HepG2 (cell line): ENCODE results near the gene MUC15. TPM values are rescaled to one million over a fixed set of nuclear protein-coding genes. Genes with fewer than 3 reads are reported as not detected.

Source experiments
- ATAC-seq: fragments of 200-7000 bp; cut with Tn5 transposase; 3 replicates; pipeline ENCODE4 v1.9.1; 2020; ENCODE audit warnings: mild to moderate bottlenecking, moderate library complexity
- BruUV-seq: library from RNA; stranded (reverse); fragments of 400-500 nt; replicated peaks from 2 replicates; lab custom pipeline; 2021; lab: Mats Ljungman, UMichigan
- CTCF ChIA-PET: fragments of 300-600 bp; formaldehyde crosslinking; extraction: SDS; loops from one replicate; lab custom pipeline; 2021; ENCODE audit warnings: low total read pairs, inconsistent platforms, low intra/inter-chr PET ratio; lab: Yijun Ruan, JAX
- POLR2A ChIA-PET: fragments of 350-600 bp; sonication (Branson Sonifier 250); formaldehyde crosslinking; loops from one replicate; lab custom pipeline; 2020; ENCODE audit warnings: antibody characterized with exemption, inconsistent platforms; lab: Yijun Ruan, JAX
- DNase-seq: peaks from one replicate; pipeline ENCODE4 v3.0.0-alpha.2; 2015; ENCODE audit warnings: low spot score
- FAIRE-seq: peaks from 3 replicates; lab custom pipeline; 2011; peaks lifted over from hg19 to GRCh38; lab: Jason Lieb, UNC
- H2AFZ ChIP-seq: one replicate; pipeline ENCODE4 v1.6.1; 2011; ENCODE audit warnings: low read length, inconsistent platforms
- H3K27ac ChIP-seq: fragments of 300-600 bp; 3 replicates; pipeline ENCODE4 v1.8.0; 2011; ENCODE audit warnings: mixed run types, mild to moderate bottlenecking, mixed read lengths, low read length, inconsistent platforms; ENCODE audit not compliant: insufficient read depth; ENCODE audit errors: extremely low read length
- H3K27me3 ChIP-seq, 2 experiments: fragments of 200-600 bp in 1 of 2; 2 replicates in 1 of 2; 3 replicates in 1 of 2; pipeline versions ENCODE4 v1.6.0 to v1.8.0; 2011; ENCODE audit warnings: low read length in 2 of 2, mild to moderate bottlenecking in 2 of 2, moderate library complexity in 2 of 2, inconsistent platforms in 1 of 2; ENCODE audit not compliant: insufficient read depth in 2 of 2, control insufficient read depth in 1 of 2
- H3K36me3 ChIP-seq, 2 experiments: fragments of 200-600 bp in 1 of 2; replicated peaks in 1 of 2; 2 replicates in 1 of 2; 3 replicates in 1 of 2; pipeline versions ENCODE4 v1.5.1 to v1.8.0; 2011; ENCODE audit warnings: low read length in 2 of 2, inconsistent platforms in 1 of 2; ENCODE audit not compliant: insufficient read depth in 2 of 2, control insufficient read depth in 1 of 2
- H3K4me1 ChIP-seq: 2 replicates; pipeline ENCODE4 v1.5.1; 2012; ENCODE audit warnings: low read length, inconsistent platforms; ENCODE audit not compliant: insufficient read depth
- H3K4me2 ChIP-seq: 2 replicates; pipeline ENCODE4 v1.6.0; 2011; ENCODE audit warnings: low read depth, low read length, inconsistent platforms
- H3K4me3 ChIP-seq, 3 experiments: fragments of 200-600 bp in 1 of 3; sonication (generic), shearing (Covaris generic) in 1 of 3; replicated peaks in 1 of 3; 2 replicates each; pipeline ENCODE4 v1.5.1; 2011 to 2016; ENCODE audit warnings: low read length in 3 of 3, inconsistent platforms in 2 of 3, low read depth in 2 of 3, mild to moderate bottlenecking in 2 of 3, control low read depth in 1 of 3, mixed read lengths in 1 of 3; ENCODE audit not compliant: insufficient read depth in 1 of 3
- H3K79me2 ChIP-seq: one replicate; pipeline ENCODE4 v1.6.1; 2011; ENCODE audit warnings: low read length, inconsistent platforms; ENCODE audit not compliant: insufficient read depth
- H3K9ac ChIP-seq: 2 replicates; pipeline ENCODE4 v1.6.0; 2011; ENCODE audit warnings: mild to moderate bottlenecking, low read depth, low read length, inconsistent platforms; ENCODE audit not compliant: insufficient read depth
- H3K9me3 ChIP-seq: 2 replicates; pipeline ENCODE4 v1.5.1; 2012; ENCODE audit warnings: mild to moderate bottlenecking, low read length
- H4K20me1 ChIP-seq: 2 replicates; pipeline ENCODE4 v1.6.0; 2011; ENCODE audit warnings: inconsistent platforms, mild to moderate bottlenecking, low read length, moderate library complexity; ENCODE audit not compliant: insufficient read depth
- CEBPB ChIP-seq: IDR thresholded peaks from 2 replicates; pipeline ENCODE4 v1.6.1; 2011; ENCODE audit warnings: low read depth, low read length, improper control_type of control experiment, borderline replicate concordance
- GMEB1 ChIP-seq: sonication (generic); formaldehyde crosslinking; IDR thresholded peaks from 2 replicates; pipeline ENCODE4 v1.5.1; 2020; ENCODE audit warnings: missing genetic modification reagents, mild to moderate bottlenecking, borderline replicate concordance
- KLF12 ChIP-seq: sonication (generic); formaldehyde crosslinking; IDR thresholded peaks from 2 replicates; pipeline ENCODE4 v1.4.0; 2020; ENCODE audit warnings: missing genetic modification reagents, borderline replicate concordance
- PATZ1 ChIP-seq: sonication (generic); formaldehyde crosslinking; IDR thresholded peaks from 2 replicates; pipeline ENCODE4 v1.4.0; 2020; ENCODE audit warnings: missing genetic modification reagents
- PRMT3 ChIP-seq: sonication (generic); formaldehyde crosslinking; IDR thresholded peaks from 2 replicates; pipeline ENCODE4 v1.8.1; 2022; ENCODE audit warnings: low read depth, mild to moderate bottlenecking, moderate library complexity, missing genetic modification reagents, borderline replicate concordance
- ZNF530 ChIP-seq: sonication (generic); formaldehyde crosslinking; IDR thresholded peaks from 2 replicates; pipeline ENCODE4 v1.5.0; 2020; ENCODE audit warnings: low read depth, mild to moderate bottlenecking, missing genetic modification reagents
- WGBS: methylation state at CpG from one replicate; pipeline ENCODE4 v1.1.6; 2017; ENCODE audit warnings: low lambda C conversion rate; 5-methylcytosine and 5-hydroxymethylcytosine counted together
- in situ Hi-C: cut with HindIII; loops from 2 replicates; pipeline ENCODE4 v1.10.0; 2017; ENCODE audit warnings: low pct_unique_long_range_greater_than_20kb; ENCODE audit not compliant: extremely low pct_ligation_motif_present
- intact Hi-C: fragments of 100-400 bp; cut with micrococcal nuclease; formaldehyde crosslinking; loops from one replicate; pipeline ENCODE4 v1.10.0; 2022; ENCODE audit not compliant: unreplicated experiment
- polyA plus RNA-seq, 8 experiments: library from polyadenylated mRNA; depleted of rRNA in 3 of 8; stranded (reverse) in 7 of 8; unstranded in 1 of 8; fragments of >200 nt; fragmentation: Illumina TruSeq in 4 of 8; extraction: Trizol in 4 of 8; gene quantifications; 2 replicates each; pipeline versions ENCODE4 v1.2.1 to v1.2.3, GENCODE V29; 2011 to 2016; ENCODE audit warnings: low read depth in 4 of 8, missing spikeins in 1 of 8, mixed read lengths in 1 of 8; ENCODE audit not compliant: insufficient read depth in 1 of 8
- total RNA-seq, 5 experiments: library from RNA; depleted of rRNA; stranded (reverse); fragments of >200 nt; fragmentation: Illumina TruSeq; extraction: Trizol; gene quantifications; 2 replicates each; pipeline ENCODE4 v1.2.3, GENCODE V29; 2016; ENCODE audit warnings: low read depth in 1 of 5

Gene MUC15
- total and polyA plus RNA-seq, 2 of the 13 experiments (the other 11 are each of a cell fraction or from before 2014, with no cell fraction given): 4.5 to 18.0 TPM

DNA sequence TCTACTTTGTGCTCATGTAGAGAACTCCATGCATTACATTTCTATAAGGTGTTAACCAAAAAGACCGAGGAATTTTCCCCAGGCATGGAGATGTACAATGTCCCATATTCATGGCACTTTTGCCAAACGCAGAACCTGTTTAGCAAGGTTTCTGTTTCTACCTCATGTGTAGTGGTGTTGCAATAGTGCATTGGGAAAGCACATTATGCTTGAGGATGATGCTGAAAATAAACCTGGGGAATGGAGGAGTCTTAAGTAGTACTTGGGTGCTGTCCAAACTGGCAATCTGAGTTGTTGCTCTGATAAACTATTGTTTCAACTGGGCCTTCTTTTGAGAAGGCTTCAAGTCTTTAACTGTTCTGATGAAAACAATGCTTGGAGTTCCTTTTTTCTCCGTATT, 11.5 kb upstream of the MUC15 start:
- H3K4me3 ChIP-seq: no peak overlapping the region
- no peaks in the 10 kb centered on the region for H3K79me2 ChIP-seq
- TSS peak; percentile 38 for BruUV-seq
- H2AFZ ChIP-seq: no peak overlapping the region
- H3K36me3 ChIP-seq: no peaks in the 10 kb centered on the region
- no peaks in the 10 kb centered on the region for H3K9me3 ChIP-seq
- H3K4me2 ChIP-seq: no peak overlapping the region
- ChIA-PET CTCF (no interaction called here), POLR2A (no interaction called here)
- DNase-seq (no peak), FAIRE-seq (no peak), ATAC-seq (no peak)
- no peak overlapping the region for H3K27ac ChIP-seq
- no peaks in the 10 kb centered on the region for H4K20me1 ChIP-seq
- no peaks in the 10 kb centered on the region for H3K4me1 ChIP-seq
- no peak overlapping the region for H3K9ac ChIP-seq
- no peaks in the 10 kb centered on the region for H3K27me3 ChIP-seq
- 57% methylated on average over 3 of the region's 3 CpGs for WGBS
- intact Hi-C loops: no loop called here
- in situ Hi-C loops: no loop called here
- TF ChIP-seq KLF12 (CRISPR knock-in tag): no peak
- TF ChIP-seq ZNF530: no peak
- no peak for TF ChIP-seq PATZ1
- TF ChIP-seq GMEB1 (CRISPR knock-in tag): no peak
- TF ChIP-seq CEBPB: peak; percentile 40; the same call in 1 of the 2 replicates
- no peak for TF ChIP-seq PRMT3 (CRISPR knock-in tag)
